ENCODE data around the gene PLB1. TPM values are rescaled to one million over a fixed set of nuclear protein-coding genes. Genes with fewer than 3 reads are reported as not detected.
A peak's percentile ranks its signal among the peaks of the same experiment; 100 is the strongest.

Gene PLB1
- total RNA-seq, 1 experiment from 2014 or later: not detected

GRCh38 chr2:28624793-28625701 lies 129.2 kb downstream of the PLB1 start:
- Histone ChIP-seq H3K36me3 (replicated peaks; ENCODE audit: control insufficient read depth, insufficient read depth, low read length) (no peaks in the 10 kb centered on the region), H3K4me3 (ENCODE audit: insufficient read depth, low read depth, low read length) (no peak overlapping the region), H3K27me3 (ENCODE audit: control insufficient read depth, insufficient read depth, low read length) (no peaks in the 10 kb centered on the region)
- peak; percentile 60 for DNase-seq

GRCh38 chr2:28626376-28626775 lies 130.5 kb downstream of the PLB1 start:
- no peaks in the 10 kb centered on the region for H3K36me3 ChIP-seq (replicated peaks; ENCODE audit: control insufficient read depth, insufficient read depth, low read length)
- H3K27me3 ChIP-seq (ENCODE audit: control insufficient read depth, insufficient read depth, low read length): no peaks in the 10 kb centered on the region
- DNase-seq: no peak
- H3K4me3 ChIP-seq (ENCODE audit: insufficient read depth, low read depth, low read length): no peak overlapping the region

GRCh38 chr2:28626891-28627421 lies 131.1 kb downstream of the PLB1 start:
- H3K27me3 ChIP-seq (ENCODE audit: control insufficient read depth, insufficient read depth, low read length): no peaks in the 10 kb centered on the region
- H3K36me3 ChIP-seq (replicated peaks; ENCODE audit: control insufficient read depth, insufficient read depth, low read length): no peaks in the 10 kb centered on the region
- no peak for DNase-seq
- no peak overlapping the region for H3K4me3 ChIP-seq (ENCODE audit: insufficient read depth, low read depth, low read length)

GRCh38 chr2:28627722-28628480 lies 132.0 kb downstream of the PLB1 start:
- no peaks in the 10 kb centered on the region for H3K27me3 ChIP-seq (ENCODE audit: control insufficient read depth, insufficient read depth, low read length)
- no peaks in the 10 kb centered on the region for H3K36me3 ChIP-seq (replicated peaks; ENCODE audit: control insufficient read depth, insufficient read depth, low read length)
- no peak for DNase-seq

GRCh38 chr2:28628506-28628905 lies 132.6 kb downstream of the PLB1 start:
- H3K4me3 ChIP-seq (ENCODE audit: insufficient read depth, low read depth, low read length): no peak overlapping the region
- DNase-seq: no peak
- no peaks in the 10 kb centered on the region for H3K36me3 ChIP-seq (replicated peaks; ENCODE audit: control insufficient read depth, insufficient read depth, low read length)
- H3K27me3 ChIP-seq (ENCODE audit: control insufficient read depth, insufficient read depth, low read length): no peaks in the 10 kb centered on the region

More at GRCh38 chr2:28627722-28628480, 132.0 kb downstream of the PLB1 start:
- no peak overlapping the region for H3K4me3 ChIP-seq (ENCODE audit: insufficient read depth, low read depth, low read length)

- DNase-seq: no peak
- H3K27me3 ChIP-seq (ENCODE audit: control insufficient read depth, insufficient read depth, low read length): no peaks in the 10 kb centered on the region
- H3K36me3 ChIP-seq (replicated peaks; ENCODE audit: control insufficient read depth, insufficient read depth, low read length): no peaks in the 10 kb centered on the region
- H3K4me3 ChIP-seq (ENCODE audit: insufficient read depth, low read depth, low read length): no peak overlapping the region
These were observed 133.1 kb downstream of the PLB1 start for GRCh38 chr2:28628987-28629386.

GRCh38 chr2:28629910-28630309 lies 134.1 kb downstream of the PLB1 start:
- Histone ChIP-seq H3K36me3 (replicated peaks; ENCODE audit: control insufficient read depth, insufficient read depth, low read length) (no peaks in the 10 kb centered on the region), H3K4me3 (ENCODE audit: insufficient read depth, low read depth, low read length) (no peak overlapping the region), H3K27me3 (ENCODE audit: control insufficient read depth, insufficient read depth, low read length) (no peaks in the 10 kb centered on the region)
- no peak for DNase-seq

GRCh38 chr2:28630341-28630740 lies 134.5 kb downstream of the PLB1 start:
- no peaks in the 10 kb centered on the region for H3K27me3 ChIP-seq (ENCODE audit: control insufficient read depth, insufficient read depth, low read length)
- H3K36me3 ChIP-seq (replicated peaks; ENCODE audit: control insufficient read depth, insufficient read depth, low read length): no peaks in the 10 kb centered on the region
- no peak for DNase-seq
- H3K4me3 ChIP-seq (ENCODE audit: insufficient read depth, low read depth, low read length): no peak overlapping the region

GRCh38 chr2:28631514-28632206 lies 135.8 kb downstream of the PLB1 start:
- DNase-seq: no peak
- Histone ChIP-seq H3K4me3 (ENCODE audit: insufficient read depth, low read depth, low read length) (no peak overlapping the region), H3K27me3 (ENCODE audit: control insufficient read depth, insufficient read depth, low read length) (no peaks in the 10 kb centered on the region), H3K36me3 (replicated peaks; ENCODE audit: control insufficient read depth, insufficient read depth, low read length) (no peaks in the 10 kb centered on the region)

- Histone ChIP-seq H3K4me3 (ENCODE audit: insufficient read depth, low read depth, low read length) (no peak overlapping the region), H3K27me3 (ENCODE audit: control insufficient read depth, insufficient read depth, low read length) (no peaks in the 10 kb centered on the region), H3K36me3 (replicated peaks; ENCODE audit: control insufficient read depth, insufficient read depth, low read length) (no peaks in the 10 kb centered on the region)
- DNase-seq: no peak
These were observed 136.9 kb downstream of the PLB1 start for GRCh38 chr2:28632791-28633190.

GRCh38 chr2:28633204-28633603 lies 137.3 kb downstream of the PLB1 start:
- no peaks in the 10 kb centered on the region for H3K36me3 ChIP-seq (replicated peaks; ENCODE audit: control insufficient read depth, insufficient read depth, low read length)
- no peak overlapping the region for H3K4me3 ChIP-seq (ENCODE audit: insufficient read depth, low read depth, low read length)
- H3K27me3 ChIP-seq (ENCODE audit: control insufficient read depth, insufficient read depth, low read length): no peaks in the 10 kb centered on the region
- DNase-seq: no peak

- Histone ChIP-seq H3K27me3 (ENCODE audit: control insufficient read depth, insufficient read depth, low read length) (no peaks in the 10 kb centered on the region), H3K36me3 (replicated peaks; ENCODE audit: control insufficient read depth, insufficient read depth, low read length) (no peaks in the 10 kb centered on the region), H3K4me3 (ENCODE audit: insufficient read depth, low read depth, low read length) (no peak overlapping the region)
- DNase-seq: no peak
These were observed 137.9 kb downstream of the PLB1 start for GRCh38 chr2:28633746-28634145.

- Histone ChIP-seq H3K4me3 (ENCODE audit: insufficient read depth, low read depth, low read length) (no peak overlapping the region), H3K36me3 (replicated peaks; ENCODE audit: control insufficient read depth, insufficient read depth, low read length) (no peaks in the 10 kb centered on the region), H3K27me3 (ENCODE audit: control insufficient read depth, insufficient read depth, low read length) (no peaks in the 10 kb centered on the region)
- DNase-seq: no peak
These were observed 139.3 kb downstream of the PLB1 start for GRCh38 chr2:28635191-28635611.

GRCh38 chr2:28636491-28636890 lies 140.6 kb downstream of the PLB1 start:
- no peaks in the 10 kb centered on the region for H3K27me3 ChIP-seq (ENCODE audit: control insufficient read depth, insufficient read depth, low read length)
- H3K36me3 ChIP-seq (replicated peaks; ENCODE audit: control insufficient read depth, insufficient read depth, low read length): no peaks in the 10 kb centered on the region
- no peak for DNase-seq
- H3K4me3 ChIP-seq (ENCODE audit: insufficient read depth, low read depth, low read length): no peak overlapping the region

All from H7 (cell line).